Caco-2 (cell line): ENCODE data around the gene NAT9. TPM values are rescaled to one million over a fixed set of nuclear protein-coding genes. Genes with fewer than 3 reads are reported as not detected.

ENCODE experiments used
- BruUV-seq: library from RNA; stranded (reverse); fragments of 400-500 nt; replicated peaks from 2 replicates; lab custom pipeline; 2021; lab: Mats Ljungman, UMichigan
- CTCF ChIA-PET: fragments of 300-600 bp; sonication (Branson Sonifier 250); formaldehyde crosslinking; loops from one replicate; lab custom pipeline; 2022; ENCODE audit warnings: antibody characterized with exemption; lab: Charles Lee
- POLR2A ChIA-PET: fragments of 300-600 bp; sonication (Branson Sonifier 250); formaldehyde crosslinking; loops from one replicate; lab custom pipeline; 2022; ENCODE audit warnings: antibody characterized with exemption; lab: Charles Lee
- DNase-seq, 2 experiments: peaks; one replicate each; pipeline versions ENCODE4 v3.0.0 to v3.0.0-alpha.2; 2020 to 2022
- H3K27me3 ChIP-seq: replicated peaks from 2 replicates; pipeline ENCODE4 v1.6.0; 2011; ENCODE audit warnings: low read length; ENCODE audit not compliant: control insufficient read depth, insufficient read depth
- H3K36me3 ChIP-seq: 2 replicates; pipeline ENCODE4 v1.5.1; 2011; ENCODE audit warnings: low read length; ENCODE audit not compliant: control insufficient read depth, insufficient read depth
- H3K4me1 ChIP-seq: fragments of 250-450 bp; sonication (Bioruptor Pico); 2 replicates; pipeline ENCODE4 v1.5.1; 2020; ENCODE audit warnings: mild to moderate bottlenecking
- H3K4me3 ChIP-seq: 2 replicates; pipeline ENCODE4 v1.5.1; 2011; ENCODE audit warnings: low read depth, mild to moderate bottlenecking, control low read depth, low read length
- H3K9me3 ChIP-seq: fragments of 250-450 bp; sonication (Bioruptor Pico); 2 replicates; pipeline ENCODE4 v1.5.1; 2020; ENCODE audit warnings: mild to moderate bottlenecking, moderate library complexity
- H3K27ac Mint-ChIP-seq: one replicate; pipeline ENCODE4 v1.8.0; 2022; ENCODE audit warnings: mixed read lengths; ENCODE audit not compliant: unreplicated experiment
- H3K27me3 Mint-ChIP-seq: one replicate; pipeline ENCODE4 v1.8.0; 2022; ENCODE audit warnings: mixed read lengths; ENCODE audit not compliant: insufficient read depth, unreplicated experiment
- H3K36me3 Mint-ChIP-seq: one replicate; pipeline ENCODE4 v1.8.0; 2022; ENCODE audit warnings: mild to moderate bottlenecking, mixed read lengths; ENCODE audit not compliant: insufficient read depth, unreplicated experiment
- H3K4me1 Mint-ChIP-seq: one replicate; pipeline ENCODE4 v1.8.0; 2022; ENCODE audit warnings: low read depth, mixed read lengths; ENCODE audit not compliant: unreplicated experiment
- H3K4me3 Mint-ChIP-seq: one replicate; pipeline ENCODE4 v1.8.0; 2022; ENCODE audit warnings: mild to moderate bottlenecking, moderate library complexity, mixed read lengths; ENCODE audit not compliant: unreplicated experiment
- H3K9me3 Mint-ChIP-seq: one replicate; pipeline ENCODE4 v1.8.0; 2022; ENCODE audit warnings: mixed read lengths; ENCODE audit not compliant: unreplicated experiment
- intact Hi-C: fragments of 100-400 bp; cut with micrococcal nuclease; formaldehyde crosslinking; loops from one replicate; pipeline ENCODE4 v1.10.0; 2022; ENCODE audit not compliant: unreplicated experiment
- total RNA-seq: library from RNA; stranded (reverse); gene quantifications from 2 replicates; pipeline ENCODE4 v1.2.3, GENCODE V29; 2022
- TF ChIP-seq, protein P1 (sequence below), 2 experiments: fragments of 200-600 bp in 1 of 2; IDR thresholded peaks; 1 replicate in 1 of 2; 2 replicates in 1 of 2; pipeline versions ENCODE4 v1.5.1 to v1.8.0; 2011 to 2022; ENCODE audit warnings: antibody characterized with exemption in 1 of 2, control low read depth in 1 of 2, inconsistent platforms in 1 of 2, low read depth in 1 of 2, low read length in 1 of 2, mild to moderate bottlenecking in 1 of 2, moderate library complexity in 1 of 2; ENCODE audit not compliant: insufficient read depth in 1 of 2, severe bottlenecking in 1 of 2, unreplicated experiment in 1 of 2

The NAT9 gene
- total RNA-seq, 1 experiment from 2014 or later: 84.5 TPM

- Mint-ChIP-seq H3K27ac (no peak overlapping the region), H3K27me3 (no peaks in the 10 kb centered on the region), H3K4me1 (peaks cover 6% of the 10 kb centered on the region), H3K4me3 (no peak overlapping the region), H3K36me3 (no peaks in the 10 kb centered on the region), H3K9me3 (no peaks in the 10 kb centered on the region)
- ChIA-PET POLR2A (no interaction called here), CTCF (no interaction called here)
- intact Hi-C loops: no loop called here
- Histone ChIP-seq H3K27me3 (no peaks in the 10 kb centered on the region), H3K36me3 (no peaks in the 10 kb centered on the region), H3K4me1 (no peaks in the 10 kb centered on the region), H3K9me3 (0 out of 2 replicates have a peak, but pooled peaks cover 3% of the 10 kb centered on the region), H3K4me3 (no peak overlapping the region)
- no TSS peak for BruUV-seq
- DNase-seq: no peak
- TF ChIP-seq, protein P1, sequence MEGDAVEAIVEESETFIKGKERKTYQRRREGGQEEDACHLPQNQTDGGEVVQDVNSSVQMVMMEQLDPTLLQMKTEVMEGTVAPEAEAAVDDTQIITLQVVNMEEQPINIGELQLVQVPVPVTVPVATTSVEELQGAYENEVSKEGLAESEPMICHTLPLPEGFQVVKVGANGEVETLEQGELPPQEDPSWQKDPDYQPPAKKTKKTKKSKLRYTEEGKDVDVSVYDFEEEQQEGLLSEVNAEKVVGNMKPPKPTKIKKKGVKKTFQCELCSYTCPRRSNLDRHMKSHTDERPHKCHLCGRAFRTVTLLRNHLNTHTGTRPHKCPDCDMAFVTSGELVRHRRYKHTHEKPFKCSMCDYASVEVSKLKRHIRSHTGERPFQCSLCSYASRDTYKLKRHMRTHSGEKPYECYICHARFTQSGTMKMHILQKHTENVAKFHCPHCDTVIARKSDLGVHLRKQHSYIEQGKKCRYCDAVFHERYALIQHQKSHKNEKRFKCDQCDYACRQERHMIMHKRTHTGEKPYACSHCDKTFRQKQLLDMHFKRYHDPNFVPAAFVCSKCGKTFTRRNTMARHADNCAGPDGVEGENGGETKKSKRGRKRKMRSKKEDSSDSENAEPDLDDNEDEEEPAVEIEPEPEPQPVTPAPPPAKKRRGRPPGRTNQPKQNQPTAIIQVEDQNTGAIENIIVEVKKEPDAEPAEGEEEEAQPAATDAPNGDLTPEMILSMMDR (IDR thresholded peaks at IDR 0.05; ENCODE audit: insufficient read depth in 1 of 2, low read depth in 1 of 2, low read length in 1 of 2, severe bottlenecking in 1 of 2, unreplicated experiment in 1 of 2): no peak
Observed at GRCh38 chr17:74728033-74728701, 48.0 kb downstream of the NAT9 start.

- TF ChIP-seq, protein P1 (IDR thresholded peaks at IDR 0.05; ENCODE audit: insufficient read depth in 1 of 2, low read depth in 1 of 2, low read length in 1 of 2, severe bottlenecking in 1 of 2, unreplicated experiment in 1 of 2): no peak
- CTCF ChIA-PET: interaction anchor here (0.6 to 1.0 kb wide), 2 partner anchors 11 to 12 kb away, joined by 5 read pairs; partner anchors contain the start of gene RAB37
- POLR2A ChIA-PET: no interaction called here
- no peaks in the 10 kb centered on the region for H3K27me3 ChIP-seq
- no peaks in the 10 kb centered on the region for H3K9me3 Mint-ChIP-seq
- H3K9me3 ChIP-seq: 0 out of 2 replicates have a peak, but pooled peaks cover 3% of the 10 kb centered on the region
- H3K4me3 ChIP-seq: no peak overlapping the region
- no peak for DNase-seq
- BruUV-seq: no TSS peak
- intact Hi-C loops: no loop called here
- peaks cover 6% of the 10 kb centered on the region for H3K4me1 Mint-ChIP-seq
- H3K27ac Mint-ChIP-seq: no peak overlapping the region
- H3K36me3 ChIP-seq: no peaks in the 10 kb centered on the region
- H3K4me1 ChIP-seq: peaks cover under 1% of the 10 kb centered on the region; the same call in 1 of the 2 replicates
- H3K4me3 Mint-ChIP-seq: no peak overlapping the region
- H3K27me3 Mint-ChIP-seq: no peaks in the 10 kb centered on the region
- no peaks in the 10 kb centered on the region for H3K36me3 Mint-ChIP-seq
Observed at GRCh38 chr17:74725111-74725510, 51.0 kb downstream of the NAT9 start.

DNA sequence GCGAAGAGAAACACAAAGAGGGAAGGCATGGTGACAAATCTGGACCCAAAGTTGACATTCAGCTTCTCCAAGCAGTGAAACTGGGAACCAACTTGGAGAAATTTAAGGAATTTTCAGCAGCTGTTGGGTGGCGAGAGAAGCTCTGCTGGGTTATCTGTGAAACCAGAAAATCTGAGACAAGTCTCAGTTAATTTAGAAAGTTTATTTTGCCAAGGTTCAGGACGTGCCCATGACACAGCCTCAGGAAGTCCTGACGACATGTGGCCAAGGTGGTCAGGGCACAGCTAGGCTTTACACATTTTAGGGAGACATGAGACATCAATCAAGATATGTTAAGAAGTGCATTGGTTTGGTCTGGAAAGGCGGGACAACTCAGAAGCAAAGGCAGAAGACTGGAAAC lies 52.3 kb downstream of the NAT9 start:
- intact Hi-C loops: no loop called here
- no peaks in the 10 kb centered on the region for H3K36me3 Mint-ChIP-seq
- H3K4me3 Mint-ChIP-seq: no peak overlapping the region
- H3K27me3 Mint-ChIP-seq: no peaks in the 10 kb centered on the region
- peaks cover 8% of the 10 kb centered on the region; the same call in 1 of the 2 replicates for H3K4me1 ChIP-seq
- 0 out of 2 replicates have a peak, but pooled peaks cover 3% of the 10 kb centered on the region for H3K9me3 ChIP-seq
- no peak overlapping the region for H3K27ac Mint-ChIP-seq
- ChIA-PET CTCF (no interaction called here), POLR2A (no interaction called here)
- BruUV-seq: no TSS peak
- no peaks in the 10 kb centered on the region for H3K27me3 ChIP-seq
- no peaks in the 10 kb centered on the region for H3K36me3 ChIP-seq
- TF ChIP-seq, protein P1 (IDR thresholded peaks at IDR 0.05; ENCODE audit: insufficient read depth in 1 of 2, low read depth in 1 of 2, low read length in 1 of 2, severe bottlenecking in 1 of 2, unreplicated experiment in 1 of 2): no peak
- H3K4me3 ChIP-seq: no peak overlapping the region
- H3K4me1 Mint-ChIP-seq: peaks cover 6% of the 10 kb centered on the region
- no peak for DNase-seq
- no peaks in the 10 kb centered on the region for H3K9me3 Mint-ChIP-seq
